HCT116 (cell line): Measurements from ENCODE around the gene HDX. TPM values are rescaled to one million over a fixed set of nuclear protein-coding genes. Genes with fewer than 3 reads are reported as not detected.

Source experiments
- ATAC-seq: fragments of 200-7000 bp; cut with Tn5 transposase; 2 replicates; pipeline ENCODE4 v1.9.1; 2020; ENCODE audit warnings: mild to moderate bottlenecking, moderate library complexity
- BruUV-seq: library from RNA; stranded (reverse); fragments of 400-500 nt; replicated peaks from 2 replicates; lab custom pipeline; 2021; lab: Mats Ljungman, UMichigan
- CTCF ChIA-PET: fragments of 300-600 bp; sonication (Branson Sonifier 250); formaldehyde crosslinking; loops from one replicate; lab custom pipeline; 2021; ENCODE audit warnings: antibody characterized with exemption; lab: Charles Lee
- POLR2A ChIA-PET: fragments of 300-600, 350-600 bp; sonication (Branson Sonifier 250); formaldehyde crosslinking; loops from one replicate; lab custom pipeline; 2021; ENCODE audit warnings: antibody characterized with exemption; lab: Charles Lee
- RAD21 ChIA-PET, 2 experiments: fragments of 300-600 bp; sonication (Branson Sonifier 250); formaldehyde crosslinking; loops; one replicate each; lab custom pipeline; 2023; ENCODE audit warnings: low total read pairs in 2 of 2; ENCODE audit not compliant: uncharacterized antibody in 2 of 2, unreplicated experiment in 2 of 2, low non-redundant PET in 1 of 2; lab: Charles Lee
- DNase-seq: peaks from one replicate; pipeline ENCODE4 v3.0.0-alpha.2; 2010; ENCODE audit warnings: low read depth, low spot score
- H2AFZ ChIP-seq: fragments of 200-600 bp; shearing (Covaris generic), sonication (generic); 2 replicates; pipeline ENCODE4 v1.6.1; 2017; ENCODE audit warnings: low read depth, mixed run types, mixed read lengths, antibody characterized with exemption, low read length; ENCODE audit not compliant: poor library complexity, severe bottlenecking
- H3K27ac ChIP-seq: 2 replicates; pipeline ENCODE4 v1.5.1; 2012; ENCODE audit warnings: low read depth, low read length
- H3K27me3 ChIP-seq: fragments of 200-600 bp; sonication (generic); 2 replicates; pipeline ENCODE4 v1.6.1; 2016; ENCODE audit warnings: mixed run types, low read length, mixed read lengths; ENCODE audit not compliant: insufficient read depth
- H3K36me3 ChIP-seq, 2 experiments: fragments of 200-500 bp in 1 of 2; fragments of 200-600 bp in 1 of 2; sonication (Bioruptor generic) in 1 of 2; sonication (generic) in 1 of 2; 2 replicates each; pipeline versions ENCODE4 v1.5.1 to v1.6.1; 2014 to 2016; ENCODE audit warnings: low read length in 2 of 2, inconsistent platforms in 1 of 2, mixed read lengths in 1 of 2, mixed run types in 1 of 2; ENCODE audit not compliant: insufficient read depth in 2 of 2, control insufficient read depth in 1 of 2
- H3K4me1 ChIP-seq, 2 experiments: fragments of 200-600 bp in 1 of 2; sonication (generic) in 1 of 2; 2 replicates each; pipeline versions ENCODE4 v1.5.1 to v1.6.1; 2012 to 2017; ENCODE audit warnings: low read length in 2 of 2, inconsistent platforms in 1 of 2, mild to moderate bottlenecking in 1 of 2, mixed read lengths in 1 of 2, mixed run types in 1 of 2, moderate library complexity in 1 of 2; ENCODE audit not compliant: insufficient read depth in 2 of 2, control insufficient read depth in 1 of 2
- H3K4me2 ChIP-seq: fragments of 200-600 bp; sonication (generic); 2 replicates; pipeline ENCODE4 v1.6.1; 2017; ENCODE audit warnings: mixed run types, low read length, mixed read lengths
- H3K4me3 ChIP-seq, 2 experiments: fragments of 200-600 bp in 1 of 2; sonication (generic) in 1 of 2; replicated peaks in 1 of 2; 2 replicates each; pipeline ENCODE4 v1.5.1; 2011 to 2016; ENCODE audit warnings: low read length in 2 of 2, control low read depth in 1 of 2, low read depth in 1 of 2, mild to moderate bottlenecking in 1 of 2, mixed read lengths in 1 of 2, mixed run types in 1 of 2
- H3K79me2 ChIP-seq: fragments of 200-600 bp; sonication (generic); 2 replicates; pipeline ENCODE4 v1.6.1; 2017; ENCODE audit warnings: mild to moderate bottlenecking, mixed run types, low read length, moderate library complexity, mixed read lengths; ENCODE audit not compliant: insufficient read depth
- H3K9ac ChIP-seq: fragments of 200-600 bp; sonication (generic); 2 replicates; pipeline ENCODE4 v1.6.1; 2016; ENCODE audit warnings: low read length, mixed read lengths
- H3K9me2 ChIP-seq: fragments of 200-600 bp; sonication (generic), shearing (Covaris generic); 2 replicates; pipeline ENCODE4 v1.6.1; 2017; ENCODE audit warnings: mixed run types, mild to moderate bottlenecking, moderate library complexity; ENCODE audit not compliant: insufficient read depth
- H3K9me3 ChIP-seq, 2 experiments: fragments of 200-500 bp in 1 of 2; fragments of 200-600 bp in 1 of 2; sonication (Bioruptor generic) in 1 of 2; sonication (generic) in 1 of 2; 2 replicates each; pipeline ENCODE4 v1.6.1; 2014 to 2017; ENCODE audit warnings: low read length in 2 of 2, mixed read lengths in 2 of 2, inconsistent platforms in 1 of 2, low read depth in 1 of 2, mild to moderate bottlenecking in 1 of 2, mixed run types in 1 of 2, moderate library complexity in 1 of 2; ENCODE audit not compliant: control insufficient read depth in 1 of 2, insufficient read depth in 1 of 2
- H4K20me1 ChIP-seq: fragments of 200-600 bp; sonication (generic), shearing (Covaris generic); 2 replicates; pipeline ENCODE4 v1.6.1; 2017; ENCODE audit warnings: mixed run types, mild to moderate bottlenecking, moderate library complexity; ENCODE audit not compliant: insufficient read depth
- CEBPB ChIP-seq: IDR thresholded peaks from 2 replicates; pipeline ENCODE4 v1.6.1; 2012; ENCODE audit warnings: low read depth
- CTCF ChIP-seq, 3 experiments: fragments of 200-600 bp in 1 of 3; sonication (generic) in 1 of 3; IDR thresholded peaks in 2 of 3; conservative IDR thresholded peaks in 1 of 3; 2 replicates each; pipeline ENCODE4 v1.5.1; 2012 to 2017; ENCODE audit warnings: low read depth in 2 of 3, low read length in 2 of 3, antibody characterized with exemption in 1 of 3, borderline replicate concordance in 1 of 3, control low read depth in 1 of 3, mild to moderate bottlenecking in 1 of 3, mixed read lengths in 1 of 3, mixed run types in 1 of 3, moderate library complexity in 1 of 3; ENCODE audit not compliant: insufficient read depth in 1 of 3
- EGR1 ChIP-seq: IDR thresholded peaks from 2 replicates; pipeline ENCODE4 v1.6.1; 2012; ENCODE audit warnings: low read depth
- ELF1 ChIP-seq: IDR thresholded peaks from 2 replicates; pipeline ENCODE4 v1.6.1; 2012; ENCODE audit warnings: low read depth, borderline replicate concordance
- JUND ChIP-seq: IDR thresholded peaks from 2 replicates; pipeline ENCODE4 v1.6.1; 2012
- MAX ChIP-seq: IDR thresholded peaks from 2 replicates; pipeline ENCODE4 v1.6.1; 2012
- POLR2AphosphoS5 ChIP-seq: IDR thresholded peaks from 2 replicates; pipeline ENCODE4 v1.6.1; 2011; ENCODE audit warnings: mild to moderate bottlenecking, low read depth, low read length, moderate library complexity
- RAD21 ChIP-seq: IDR thresholded peaks from 2 replicates; pipeline ENCODE4 v1.6.1; 2012; ENCODE audit warnings: low read depth, mild to moderate bottlenecking
- SIN3A ChIP-seq: IDR thresholded peaks from 2 replicates; pipeline ENCODE4 v1.6.1; 2012; ENCODE audit warnings: low read depth
- YY1 ChIP-seq: IDR thresholded peaks from 2 replicates; pipeline ENCODE4 v1.6.1; 2011; ENCODE audit warnings: low read length, low read depth, moderate library complexity, mild to moderate bottlenecking; ENCODE audit not compliant: insufficient replicate concordance; ENCODE audit errors: extremely low read depth
- ZFX ChIP-seq: fragments of 450-650 bp; IDR thresholded peaks from 2 replicates; pipeline ENCODE4 v1.6.1; 2017
- intact Hi-C: fragments of 100-400 bp; cut with micrococcal nuclease; formaldehyde crosslinking; loops from 2 replicates; pipeline ENCODE4 v1.10.0; 2022
- total RNA-seq: library from RNA; stranded (reverse); gene quantifications from one replicate; pipeline ENCODE4 v1.2.1, GENCODE V29; 2021; ENCODE audit not compliant: unreplicated experiment
- TF ChIP-seq, protein P1 (sequence below): IDR thresholded peaks from 2 replicates; pipeline ENCODE4 v1.6.1; 2012

Gene HDX
- total RNA-seq, 1 experiment from 2014 or later: not detected

DNA sequence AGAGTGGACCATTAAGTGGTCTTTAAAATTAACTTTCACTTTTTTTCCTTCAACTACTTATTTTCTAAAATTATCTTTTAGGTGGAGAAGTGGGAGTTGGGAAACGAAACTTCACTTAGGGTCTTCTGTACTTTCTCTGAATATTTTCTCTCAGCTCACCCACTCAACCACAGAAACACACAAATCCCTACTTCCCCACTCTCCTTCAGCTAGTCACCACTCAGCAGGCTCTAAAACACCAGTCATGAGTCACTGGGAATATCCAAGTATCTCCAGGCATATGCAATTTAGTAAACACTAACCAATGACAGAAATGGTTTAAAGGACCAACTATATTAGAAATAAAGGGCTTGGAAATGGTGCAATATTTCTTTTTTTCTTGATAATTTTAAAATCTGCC is 161.3 kb downstream of the HDX start:
- BruUV-seq: no TSS peak
- H3K9ac ChIP-seq: no peak overlapping the region
- H3K4me3 ChIP-seq: no peak overlapping the region
- DNase-seq (no peak), ATAC-seq (no peak)
- H3K36me3 ChIP-seq: no peaks in the 10 kb centered on the region
- no peaks in the 10 kb centered on the region for H3K9me2 ChIP-seq
- TF ChIP-seq ZFX (no peak), MAX (no peak), EGR1 (no peak), JUND (no peak), SIN3A (no peak), YY1 (no peak), CEBPB (no peak), RAD21 (no peak), POLR2AphosphoS5 (no peak)
- no peaks in the 10 kb centered on the region for H3K27me3 ChIP-seq
- intact Hi-C loops: no loop called here
- no peak overlapping the region for H3K27ac ChIP-seq
- H3K4me1 ChIP-seq: no peaks in the 10 kb centered on the region
- H3K9me3 ChIP-seq: no peaks in the 10 kb centered on the region
- H4K20me1 ChIP-seq: no peaks in the 10 kb centered on the region
- POLR2A ChIA-PET: no interaction called here
- RAD21 ChIA-PET: no interaction called here
- H2AFZ ChIP-seq: no peak overlapping the region
- CTCF ChIA-PET: no interaction called here
- no peaks in the 10 kb centered on the region for H3K79me2 ChIP-seq
- H3K4me2 ChIP-seq: no peak overlapping the region

DNA sequence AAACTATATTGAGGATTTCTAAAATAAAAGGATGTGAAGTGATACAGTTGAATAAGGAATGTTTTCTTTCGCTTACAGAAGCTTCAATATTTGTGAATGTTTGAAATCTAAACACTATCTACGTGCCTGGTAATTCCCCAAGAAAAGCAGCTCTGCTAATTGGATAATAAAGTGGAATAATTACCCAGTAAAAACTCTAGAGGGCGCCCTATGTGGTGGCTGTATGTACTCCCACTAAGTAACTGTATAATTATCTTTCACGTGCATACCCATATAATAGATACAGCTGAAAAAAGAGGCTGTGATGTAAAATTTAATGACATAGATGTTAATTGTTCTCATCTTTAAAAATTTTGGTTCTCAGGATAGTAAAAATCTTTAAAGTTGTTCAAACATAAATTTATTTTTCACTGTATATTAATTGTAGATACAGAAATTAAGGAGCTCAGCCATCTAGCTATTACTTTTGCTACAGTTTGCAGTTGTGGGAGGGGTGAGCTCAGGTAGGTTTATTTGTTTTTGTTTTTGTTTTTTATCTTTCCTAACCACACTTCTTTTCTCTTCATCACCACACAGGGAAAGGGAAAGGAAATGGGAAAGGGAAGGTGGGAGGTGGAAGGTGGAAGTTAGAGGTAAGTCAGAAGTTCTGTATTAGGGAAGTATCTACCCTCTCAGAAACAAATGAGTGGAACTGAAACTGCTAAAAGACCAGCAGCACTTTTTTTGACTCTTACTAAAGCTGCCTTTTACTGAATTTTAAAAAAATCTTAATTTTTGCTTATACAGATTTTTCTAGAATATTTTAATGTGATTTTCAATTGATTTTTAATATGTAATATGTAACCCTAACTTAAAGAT is 162.5 kb downstream of the HDX start:
- intact Hi-C loops: no loop called here

More for the DNA sequence above, 162.5 kb downstream of the HDX start:
- Histone ChIP-seq H3K9ac (no peak overlapping the region), H3K27ac (no peak overlapping the region), H3K4me2 (no peak overlapping the region), H2AFZ (no peak overlapping the region), H4K20me1 (no peaks in the 10 kb centered on the region), H3K36me3 (no peaks in the 10 kb centered on the region), H3K4me3 (no peak overlapping the region), H3K79me2 (no peaks in the 10 kb centered on the region), H3K9me3 (no peaks in the 10 kb centered on the region), H3K4me1 (no peaks in the 10 kb centered on the region), H3K9me2 (no peaks in the 10 kb centered on the region), H3K27me3 (no peaks in the 10 kb centered on the region)
- ChIA-PET CTCF (no interaction called here), POLR2A (no interaction called here), RAD21 (no interaction called here)
- BruUV-seq: no TSS peak
- ATAC-seq (no peak), DNase-seq (no peak)
- TF ChIP-seq ELF1 (no peak), CTCF (IDR thresholded peaks at IDR 0.05 in 2 of 3, conservative IDR thresholded peaks at IDR 0.05 in 1 of 3; ENCODE audit: borderline replicate concordance in 1 of 3, insufficient read depth in 1 of 3, low read depth in 2 of 3, low read length in 2 of 3) (peak in 1 of 3 experiments; percentile 35; a peak in 1 of 6 replicates)
- TF ChIP-seq, protein P1, sequence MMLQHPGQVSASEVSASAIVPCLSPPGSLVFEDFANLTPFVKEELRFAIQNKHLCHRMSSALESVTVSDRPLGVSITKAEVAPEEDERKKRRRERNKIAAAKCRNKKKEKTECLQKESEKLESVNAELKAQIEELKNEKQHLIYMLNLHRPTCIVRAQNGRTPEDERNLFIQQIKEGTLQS: no peak
